ENCODE data around the gene IMP4.
"Not testable (repeated sequence)": the region's sequence is repeated elsewhere in the genome, so short reads cannot be mapped to it uniquely, and the experiment has no call there.

DNA sequence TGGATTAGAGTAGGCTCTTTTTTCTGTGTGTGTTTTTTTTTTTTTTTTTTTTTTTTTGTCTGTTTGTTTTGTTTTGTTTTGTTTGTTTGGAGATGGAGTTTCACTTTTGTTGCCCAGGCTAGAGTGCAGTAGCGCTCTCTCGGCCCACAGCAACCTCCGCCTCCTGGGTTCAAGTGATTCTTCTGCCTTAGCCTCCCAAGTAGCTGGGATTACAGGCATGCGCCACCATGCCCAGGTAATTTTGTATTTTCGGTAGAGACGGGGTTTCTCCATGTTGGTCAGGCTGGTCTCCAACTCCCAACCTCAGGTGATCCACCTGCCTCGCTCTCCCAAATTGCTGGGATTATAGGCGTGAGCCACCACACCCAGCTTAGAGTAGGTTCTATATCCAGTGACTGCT lies 9.4 kb upstream of the IMP4 start:
- not testable (repeated sequence) for TF ChIP-seq POLR2A (IDR thresholded peaks at IDR 0.05)
- TF ChIP-seq, protein P1, sequence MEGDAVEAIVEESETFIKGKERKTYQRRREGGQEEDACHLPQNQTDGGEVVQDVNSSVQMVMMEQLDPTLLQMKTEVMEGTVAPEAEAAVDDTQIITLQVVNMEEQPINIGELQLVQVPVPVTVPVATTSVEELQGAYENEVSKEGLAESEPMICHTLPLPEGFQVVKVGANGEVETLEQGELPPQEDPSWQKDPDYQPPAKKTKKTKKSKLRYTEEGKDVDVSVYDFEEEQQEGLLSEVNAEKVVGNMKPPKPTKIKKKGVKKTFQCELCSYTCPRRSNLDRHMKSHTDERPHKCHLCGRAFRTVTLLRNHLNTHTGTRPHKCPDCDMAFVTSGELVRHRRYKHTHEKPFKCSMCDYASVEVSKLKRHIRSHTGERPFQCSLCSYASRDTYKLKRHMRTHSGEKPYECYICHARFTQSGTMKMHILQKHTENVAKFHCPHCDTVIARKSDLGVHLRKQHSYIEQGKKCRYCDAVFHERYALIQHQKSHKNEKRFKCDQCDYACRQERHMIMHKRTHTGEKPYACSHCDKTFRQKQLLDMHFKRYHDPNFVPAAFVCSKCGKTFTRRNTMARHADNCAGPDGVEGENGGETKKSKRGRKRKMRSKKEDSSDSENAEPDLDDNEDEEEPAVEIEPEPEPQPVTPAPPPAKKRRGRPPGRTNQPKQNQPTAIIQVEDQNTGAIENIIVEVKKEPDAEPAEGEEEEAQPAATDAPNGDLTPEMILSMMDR (IDR thresholded peaks at IDR 0.05) = not testable (repeated sequence)
